Iris pigment epithelial cell (primary cell): Measurements from ENCODE around the gene GMPR2.

Source experiments
- DNase-seq: peaks from one replicate; pipeline ENCODE4 v3.0.0-alpha.2; 2011; ENCODE audit warnings: low read depth

Gene GMPR2

DNA sequence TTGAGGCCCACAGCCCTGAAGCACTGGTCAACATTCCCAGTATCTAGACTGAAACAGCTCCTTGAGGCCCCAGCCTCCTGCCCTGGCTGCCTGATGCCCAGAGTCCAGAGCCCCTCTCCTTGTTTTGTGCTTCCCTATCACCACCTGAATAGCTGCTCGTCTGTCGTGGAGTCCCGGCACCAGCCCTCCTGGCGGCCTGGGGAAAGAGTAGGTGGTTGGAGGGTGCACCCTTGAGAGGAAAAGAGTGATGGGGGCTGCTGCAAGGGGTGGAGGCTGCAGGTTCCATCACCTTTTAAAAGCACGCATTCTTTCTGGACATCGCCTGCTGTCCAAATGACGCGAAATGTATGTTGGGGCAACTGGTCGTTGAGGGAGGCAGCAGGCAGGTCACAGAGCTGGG lies 35.5 kb downstream of the GMPR2 start:
- DNase-seq = no peak

DNA sequence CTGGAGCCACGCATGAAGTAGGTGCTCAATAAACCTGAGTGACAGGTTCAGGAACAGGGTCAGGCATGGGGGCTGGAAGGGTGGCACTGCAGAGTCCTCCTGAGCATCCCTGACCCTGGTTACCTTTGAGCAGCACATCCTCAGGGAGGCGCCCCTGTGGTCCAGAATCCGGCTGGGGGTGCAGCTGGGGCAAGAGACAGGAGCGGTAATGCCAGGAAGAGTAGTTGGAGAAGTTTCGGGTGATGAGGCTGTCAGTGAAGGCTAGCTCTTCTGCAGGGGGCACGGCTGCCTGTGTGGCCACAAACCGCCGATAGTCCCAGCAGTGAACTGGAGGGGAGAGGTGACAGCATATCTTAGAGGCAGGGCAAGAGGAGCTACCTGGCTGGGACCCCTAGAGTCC lies 36.6 kb downstream of the GMPR2 start:
- no peak for DNase-seq

- DNase-seq = no peak
Measured at GRCh38 chr14:24269910-24270536, 37.3 kb downstream of the GMPR2 start.

DNA sequence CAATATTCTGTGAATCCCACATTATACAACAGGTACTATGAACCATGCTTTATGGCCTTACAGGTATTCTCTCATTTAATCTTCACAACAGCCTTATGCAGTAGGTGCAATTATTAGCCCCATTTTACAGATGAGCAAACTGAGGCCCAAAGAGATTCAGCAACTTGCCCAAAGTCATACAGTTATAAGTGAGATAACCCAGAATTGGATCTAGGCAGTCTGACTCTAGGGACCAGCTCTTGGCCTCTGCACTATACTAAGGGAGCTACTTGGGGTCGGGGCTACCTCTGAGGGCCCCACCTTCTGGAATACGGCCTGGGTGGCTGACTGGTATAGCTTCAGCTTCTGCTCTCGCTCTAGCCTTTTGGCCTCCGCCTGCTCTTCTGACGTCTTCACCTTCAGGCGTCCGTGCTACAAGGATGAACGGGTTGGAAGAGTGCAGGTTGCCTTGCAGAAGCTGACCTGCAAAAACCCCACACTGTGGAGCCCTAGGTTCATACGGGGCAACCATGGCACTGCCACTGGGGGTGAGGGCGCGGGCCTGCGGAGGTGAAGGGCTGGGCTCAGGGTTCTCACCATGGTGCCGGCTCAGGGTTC lies 37.9 kb downstream of the GMPR2 start:
- no peak for DNase-seq

- peak; percentile 87 for DNase-seq
Measured at GRCh38 chr14:24271134-24271833, 38.6 kb downstream of the GMPR2 start, which contains the start of gene RABGGTA. RABGGTA (minus strand) TSS chr14:24271597; CDS start chr14:24271115, 482 bp downstream.

DNA sequence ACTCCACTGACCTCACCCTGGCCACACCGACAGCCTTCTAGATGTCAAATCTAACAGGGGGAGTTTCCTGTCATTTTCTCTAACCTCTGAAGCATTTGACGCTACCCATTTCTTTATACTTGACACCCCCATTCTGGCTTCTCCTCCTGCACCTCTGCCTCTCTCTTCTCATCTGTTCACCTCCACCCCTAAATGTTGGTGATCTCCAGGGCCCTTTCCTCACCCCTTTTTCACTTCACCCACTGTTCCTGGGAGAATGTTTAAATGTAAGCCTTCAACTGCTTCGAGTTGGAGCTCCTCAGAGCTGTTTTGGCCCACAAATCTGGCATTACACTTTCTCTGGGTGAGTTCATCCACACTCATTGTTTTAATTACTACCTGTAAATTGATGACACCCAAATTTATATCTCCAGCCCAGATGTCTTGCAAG lies 39.1 kb downstream of the GMPR2 start:
- no peak for DNase-seq

- no peak for DNase-seq
Measured at GRCh38 chr14:24272467-24272866, 39.7 kb downstream of the GMPR2 start.

- DNase-seq = no peak
Measured at GRCh38 chr14:24273422-24273998, 40.8 kb downstream of the GMPR2 start.

GRCh38 chr14:24274101-24274543 lies 41.4 kb downstream of the GMPR2 start:
- DNase-seq = peak; percentile 62

DNA sequence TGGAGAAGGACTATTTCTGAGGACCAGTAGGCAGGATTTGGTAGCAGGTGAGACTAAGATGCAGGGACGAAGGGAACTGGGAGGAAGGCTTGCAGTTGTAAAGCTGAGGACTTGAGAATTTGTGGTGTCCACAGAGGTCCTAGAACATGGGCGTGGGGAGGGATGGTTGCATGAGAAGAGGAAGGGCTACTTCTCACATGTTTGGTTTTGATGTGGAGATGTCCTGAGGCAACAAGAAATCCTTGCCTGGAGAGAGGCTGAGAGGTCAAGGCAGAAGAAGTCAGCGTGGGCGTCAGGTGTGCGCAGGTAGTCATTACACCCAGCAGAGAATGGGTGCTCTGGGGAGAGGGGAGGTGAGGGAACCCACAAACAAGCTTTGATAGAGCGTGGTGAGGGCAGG lies 44.3 kb downstream of the GMPR2 start:
- DNase-seq = no peak

DNA sequence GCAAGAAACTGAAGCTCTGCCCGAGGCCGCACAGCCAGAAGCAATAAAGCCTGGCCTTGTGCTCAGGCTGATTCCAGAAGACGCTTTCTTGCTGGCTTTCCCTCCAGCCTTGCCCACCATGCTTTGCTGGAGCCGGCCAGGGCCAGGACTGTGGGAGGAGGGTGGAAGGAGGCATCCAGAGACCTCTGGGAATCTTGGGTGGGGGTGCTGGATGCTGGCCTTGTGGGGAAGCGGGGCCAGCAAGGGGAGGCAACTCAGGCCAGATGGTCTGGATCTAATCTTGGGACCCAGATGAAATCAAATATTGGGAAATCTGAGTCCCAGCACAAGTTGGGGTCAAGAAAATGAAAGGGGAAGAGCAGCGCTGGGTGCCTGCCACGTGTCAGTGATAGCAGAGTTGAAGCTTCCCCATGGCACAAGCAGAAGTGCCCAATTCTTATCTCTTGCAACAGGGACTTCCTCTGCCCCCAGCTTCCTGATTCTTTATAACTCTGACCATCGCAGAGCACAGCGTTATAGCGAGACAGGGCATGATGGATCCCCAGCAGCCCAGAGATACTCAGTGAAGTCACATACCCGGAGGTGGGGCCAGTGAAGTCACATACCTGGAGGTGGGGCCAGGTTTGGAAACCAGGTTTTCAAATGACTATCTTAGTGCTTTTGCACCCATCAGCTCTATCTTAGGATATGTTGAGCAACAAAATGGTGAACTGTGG lies 45.0 kb downstream of the GMPR2 start:
- DNase-seq = no peak

- DNase-seq = no peak
Measured at GRCh38 chr14:24278424-24278823, 45.7 kb downstream of the GMPR2 start.

GRCh38 chr14:24279301-24280186 lies 46.8 kb downstream of the GMPR2 start:
- DNase-seq = no peak

- DNase-seq = no peak
Measured at GRCh38 chr14:24280797-24281460, 48.2 kb downstream of the GMPR2 start.

GRCh38 chr14:24281636-24282035 lies 48.9 kb downstream of the GMPR2 start:
- no peak for DNase-seq

- no peak for DNase-seq
Measured at GRCh38 chr14:24282736-24283135, 50.0 kb downstream of the GMPR2 start.

DNA sequence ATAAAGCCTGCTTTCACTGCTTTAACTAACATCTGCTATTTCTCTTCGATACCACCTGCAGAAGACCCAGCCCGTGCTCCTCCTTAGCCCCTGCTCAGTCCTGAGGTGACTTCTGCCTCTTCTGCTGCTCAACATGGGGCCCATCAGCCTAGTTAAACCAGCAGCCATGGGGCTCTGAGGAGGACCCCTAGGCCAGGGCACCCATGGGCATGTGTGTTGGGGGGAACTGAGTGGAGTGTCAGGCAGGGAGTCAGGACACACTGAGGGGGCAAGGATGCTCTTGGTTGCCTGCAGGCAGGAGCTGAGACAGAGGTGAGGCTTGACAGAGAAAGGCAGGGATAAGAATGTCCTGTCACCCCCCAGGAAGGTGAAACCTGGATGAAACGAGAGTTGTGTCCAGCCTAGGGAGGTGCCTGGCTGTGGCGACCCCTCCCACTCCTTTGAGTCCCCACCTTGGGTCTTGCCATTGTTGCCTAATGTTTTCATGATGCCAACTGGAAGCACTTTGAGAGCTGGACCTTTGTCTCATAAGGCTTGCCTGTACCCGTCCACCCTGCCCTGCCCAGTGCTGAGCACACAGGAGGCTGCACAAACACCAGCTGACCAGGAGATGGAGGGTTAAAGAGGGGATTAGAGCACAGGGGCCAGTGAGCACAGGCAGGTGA lies 51.2 kb downstream of the GMPR2 start:
- DNase-seq = no peak

GRCh38 chr14:24284501-24285035 lies 51.8 kb downstream of the GMPR2 start:
- no peak for DNase-seq

GRCh38 chr14:24285351-24285750 lies 52.6 kb downstream of the GMPR2 start:
- no peak for DNase-seq

DNA sequence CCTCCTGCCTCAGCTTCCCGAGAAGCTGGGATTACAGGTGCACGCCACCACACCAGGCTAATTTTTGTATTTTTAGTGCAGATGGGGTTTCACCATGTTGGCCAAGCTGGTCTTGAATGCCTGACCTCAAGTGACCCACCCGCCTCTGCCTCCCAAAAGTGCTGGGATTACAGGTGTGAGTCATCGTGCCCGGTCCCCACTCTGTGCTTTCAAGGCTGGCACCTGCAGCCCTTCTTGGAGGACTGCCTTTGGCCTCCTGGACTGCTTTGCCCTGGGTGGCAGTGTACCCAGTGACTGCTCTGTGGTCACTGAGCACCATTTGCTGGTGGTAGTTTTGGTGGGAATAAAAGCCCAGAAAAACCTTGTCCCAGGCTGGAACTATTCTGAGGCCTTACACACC lies 54.3 kb downstream of the GMPR2 start:
- DNase-seq = no peak
